Caki2 (cell line): ENCODE data around the gene APOBEC3G. TPM values are rescaled to one million over a fixed set of nuclear protein-coding genes. Genes with fewer than 3 reads are reported as not detected.
"Not testable (repeated sequence)": the region's sequence is repeated elsewhere in the genome, so short reads cannot be mapped to it uniquely, and the experiment has no call there.

Source experiments
- DNase-seq: peaks from one replicate; pipeline ENCODE4 v3.0.0-alpha.2; 2015; ENCODE audit warnings: low read depth
- in situ Hi-C: cut with HindIII; loops from 2 replicates; pipeline ENCODE4 v1.10.0; 2016; ENCODE audit warnings: low sequenced_read_pairs, low pct_unique_long_range_greater_than_20kb, mixed read lengths
- total RNA-seq: library from RNA; depleted of rRNA; stranded (reverse); fragments of >200 nt; shearing (Covaris generic); gene quantifications from 2 replicates; pipeline ENCODE4 v1.2.3, GENCODE V29; 2014; ENCODE audit warnings: low replicate concordance

The APOBEC3G gene
- total RNA-seq, 1 experiment from 2014 or later, result 14.7 TPM

GRCh38 chr22:39061951-39062350 lies 15.1 kb upstream of the APOBEC3G start:
- DNase-seq, in situ Hi-C loops: not testable (repeated sequence)

GRCh38 chr22:39063904-39064303 lies 13.2 kb upstream of the APOBEC3G start:
- in situ Hi-C loops, DNase-seq: not testable (repeated sequence)

- in situ Hi-C loops, DNase-seq: not testable (repeated sequence)
These were observed 10.4 kb upstream of the APOBEC3G start for GRCh38 chr22:39066442-39067276.

GRCh38 chr22:39068033-39068785 lies 8.9 kb upstream of the APOBEC3G start:
- in situ Hi-C loops, result no loop called here
- DNase-seq, result no peak

- DNase-seq, result no peak
- in situ Hi-C loops, result no loop called here
These were observed 6.9 kb upstream of the APOBEC3G start for GRCh38 chr22:39070186-39070585.

- in situ Hi-C loops, DNase-seq: not testable (repeated sequence)
These were observed 4.5 kb upstream of the APOBEC3G start for GRCh38 chr22:39072581-39072981.

GRCh38 chr22:39073981-39074380 lies 3.1 kb upstream of the APOBEC3G start:
- in situ Hi-C loops, result no loop called here

GRCh38 chr22:39076155-39077025 lies 685 bp upstream of the APOBEC3G start:
- DNase-seq, in situ Hi-C loops: not testable (repeated sequence)

More at GRCh38 chr22:39073981-39074380, 3.1 kb upstream of the APOBEC3G start:
- no peak for DNase-seq

GRCh38 chr22:39077912-39078311 lies 837 bp downstream of the APOBEC3G start:
- in situ Hi-C loops, DNase-seq: not testable (repeated sequence)

GRCh38 chr22:39078329-39078728 lies 1.3 kb downstream of the APOBEC3G start:
- no peak for DNase-seq
- in situ Hi-C loops, result no loop called here

- in situ Hi-C loops, DNase-seq: not testable (repeated sequence)
These were observed 2.1 kb downstream of the APOBEC3G start for GRCh38 chr22:39079054-39079637.

GRCh38 chr22:39080052-39080762 lies 3.1 kb downstream of the APOBEC3G start:
- DNase-seq, result no peak
- in situ Hi-C loops, result no loop called here

GRCh38 chr22:39081016-39081415 lies 3.9 kb downstream of the APOBEC3G start:
- in situ Hi-C loops, result no loop called here
- no peak for DNase-seq

GRCh38 chr22:39081598-39081997 lies 4.5 kb downstream of the APOBEC3G start:
- in situ Hi-C loops, result no loop called here
- DNase-seq, result no peak

GRCh38 chr22:39083212-39084165 lies 6.4 kb downstream of the APOBEC3G start:
- DNase-seq, result no peak
- in situ Hi-C loops, result no loop called here

GRCh38 chr22:39084666-39085065 lies 7.6 kb downstream of the APOBEC3G start:
- no peak for DNase-seq
- in situ Hi-C loops, result no loop called here
